Measurements from ENCODE around the gene PLA2G4B. TPM values are rescaled to one million over a fixed set of nuclear protein-coding genes. Genes with fewer than 3 reads are reported as not detected.

PLA2G4B gene
- total RNA-seq, 2 donors from 2014 or later = 6.9 to 10.1 TPM

GRCh38 chr15:41811432-41812195 is 27.0 kb upstream of the PLA2G4B start:
- WGBS, 2 experiments (ENCODE audit: insufficient coverage in 1 of 2, insufficient read length in 1 of 2) = 70 to 76% methylated on average over 9 to 18 of the region's 18 CpGs
- peak; percentile 90 for TF ChIP-seq CTCF (conservative IDR thresholded peaks at IDR 0.05)
- DNase-seq = peak; percentile 92
- Histone ChIP-seq H3K4me1 (ENCODE audit: control insufficient read depth, insufficient read depth, low read length) (no peaks in the 10 kb centered on the region), H3K27ac (ENCODE audit: low read depth, low read length) (no peak overlapping the region), H3K36me3 (ENCODE audit: control insufficient read depth, insufficient read depth, low read length) (no peaks in the 10 kb centered on the region), H3K9me3 (ENCODE audit: control insufficient read depth, low read length) (no peaks in the 10 kb centered on the region), H3K4me3 (ENCODE audit: low read length) (no peak overlapping the region), H3K27me3 (ENCODE audit: control insufficient read depth, insufficient read depth, low read length, poor library complexity, severe bottlenecking) (no peaks in the 10 kb centered on the region), H3K9ac (ENCODE audit: extremely low read depth, low read length, poor library complexity, severe bottlenecking) (no peak overlapping the region)
- Mint-ChIP-seq H3K9me3 (no peaks in the 10 kb centered on the region), H3K4me1 (no peaks in the 10 kb centered on the region), H3K36me3 (ENCODE audit: low read depth) (peaks cover 2% of the 10 kb centered on the region), H3K4me3 (no peak overlapping the region), H3K27ac (no peak overlapping the region), H3K27me3 (ENCODE audit: insufficient read depth) (no peaks in the 10 kb centered on the region)

DNA sequence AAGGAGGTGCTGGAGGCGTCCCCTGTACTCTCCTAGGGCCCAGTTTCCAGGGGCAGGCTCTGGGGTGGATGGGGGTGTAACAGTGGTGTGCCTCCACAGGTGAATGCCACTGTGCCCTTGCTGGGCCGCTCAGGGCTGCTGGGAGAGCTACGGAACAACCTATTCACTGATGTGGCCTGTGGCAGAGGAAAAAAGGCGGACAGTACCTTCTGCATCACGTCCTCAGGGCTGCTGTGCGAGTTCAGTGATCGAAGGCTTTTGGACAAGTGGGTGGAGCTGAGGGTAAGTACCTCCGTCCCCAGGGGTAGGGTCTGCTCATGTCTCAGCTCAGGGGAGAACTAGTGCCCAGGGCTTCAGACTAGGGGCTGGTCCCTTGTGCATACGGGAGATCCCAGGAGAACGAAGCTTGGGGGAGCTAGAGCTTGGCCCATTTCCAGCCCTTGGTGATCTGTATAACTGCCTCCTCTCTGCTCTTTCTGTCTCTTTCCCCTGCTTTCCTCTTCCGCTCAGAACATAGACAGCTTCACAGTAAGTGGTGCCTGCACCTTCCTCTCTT is 25.7 kb upstream of the PLA2G4B start:
- Mint-ChIP-seq H3K27ac (no peak overlapping the region), H3K9me3 (no peaks in the 10 kb centered on the region), H3K36me3 (ENCODE audit: low read depth) (peaks cover 9% of the 10 kb centered on the region), H3K27me3 (ENCODE audit: insufficient read depth) (no peaks in the 10 kb centered on the region), H3K4me3 (no peak overlapping the region), H3K4me1 (no peaks in the 10 kb centered on the region)
- no peak overlapping the region for H3K27ac ChIP-seq (ENCODE audit: low read depth, low read length)
- no peak overlapping the region for H3K4me3 ChIP-seq (ENCODE audit: low read length)
- no peaks in the 10 kb centered on the region for H3K4me1 ChIP-seq (ENCODE audit: control insufficient read depth, insufficient read depth, low read length)
- no peak for DNase-seq
- H3K9ac ChIP-seq (ENCODE audit: extremely low read depth, low read length, poor library complexity, severe bottlenecking) = no peak overlapping the region
- no peaks in the 10 kb centered on the region for H3K36me3 ChIP-seq (ENCODE audit: control insufficient read depth, insufficient read depth, low read length)
- WGBS, 2 experiments (ENCODE audit: insufficient coverage in 1 of 2, insufficient read length in 1 of 2) = 90 to 92% methylated on average over 11 of the region's 11 CpGs
- H3K27me3 ChIP-seq (ENCODE audit: control insufficient read depth, insufficient read depth, low read length, poor library complexity, severe bottlenecking) = no peaks in the 10 kb centered on the region
- no peaks in the 10 kb centered on the region for H3K9me3 ChIP-seq (ENCODE audit: control insufficient read depth, low read length)
- TF ChIP-seq CTCF (conservative IDR thresholded peaks at IDR 0.05) = no peak

- H3K36me3 Mint-ChIP-seq (ENCODE audit: low read depth) = peaks cover 13% of the 10 kb centered on the region
- no peaks in the 10 kb centered on the region for H3K27me3 Mint-ChIP-seq (ENCODE audit: insufficient read depth)
- no peak for DNase-seq
- no peaks in the 10 kb centered on the region for H3K9me3 Mint-ChIP-seq
- Histone ChIP-seq H3K4me1 (ENCODE audit: control insufficient read depth, insufficient read depth, low read length) (no peaks in the 10 kb centered on the region), H3K36me3 (ENCODE audit: control insufficient read depth, insufficient read depth, low read length) (peaks cover 5% of the 10 kb centered on the region), H3K27ac (ENCODE audit: low read depth, low read length) (no peak overlapping the region), H3K9ac (ENCODE audit: extremely low read depth, low read length, poor library complexity, severe bottlenecking) (no peak overlapping the region), H3K4me3 (ENCODE audit: low read length) (no peak overlapping the region), H3K27me3 (ENCODE audit: control insufficient read depth, insufficient read depth, low read length, poor library complexity, severe bottlenecking) (no peaks in the 10 kb centered on the region), H3K9me3 (ENCODE audit: control insufficient read depth, low read length) (no peaks in the 10 kb centered on the region)
- TF ChIP-seq CTCF (conservative IDR thresholded peaks at IDR 0.05) = no peak
- WGBS, 2 experiments (ENCODE audit: insufficient coverage in 1 of 2, insufficient read length in 1 of 2) = 88 to 91% methylated on average over 6 to 8 of the region's 8 CpGs
- no peak overlapping the region for H3K4me3 Mint-ChIP-seq
- no peak overlapping the region for H3K27ac Mint-ChIP-seq
- no peaks in the 10 kb centered on the region for H3K4me1 Mint-ChIP-seq
Measured at GRCh38 chr15:41813426-41813825, 25.2 kb upstream of the PLA2G4B start.
